GM12891 (cell line): ENCODE measurements around the gene TNNT1.

Experiments
- POLR2A ChIP-seq: IDR thresholded peaks from 2 replicates; pipeline ENCODE4 v1.6.1; 2011; ENCODE audit warnings: low read depth, low read length, control low read depth
- POLR2AphosphoS5 ChIP-seq: IDR thresholded peaks from 2 replicates; pipeline ENCODE4 v1.6.1; 2011; ENCODE audit warnings: low read depth, low read length, control low read depth
- POU2F2 ChIP-seq: IDR thresholded peaks from 2 replicates; pipeline ENCODE4 v1.6.1; 2011; ENCODE audit warnings: low read depth, mild to moderate bottlenecking, control low read depth, low read length, moderate library complexity
- TAF1 ChIP-seq: IDR thresholded peaks from 2 replicates; pipeline ENCODE4 v1.6.1; 2011; ENCODE audit warnings: low read depth, low read length, control low read depth

- TF ChIP-seq TAF1 (no peak), POLR2A (no peak), POLR2AphosphoS5 (no peak), POU2F2 (no peak)
Observed at GRCh38 chr19:55147545-55148251, 1.3 kb downstream of the TNNT1 start.
